ENCODE data around the gene KCTD21.

GRCh38 chr11:78179459-78180071 lies 8.9 kb downstream of the KCTD21 start:
- TF ChIP-seq ISL1 (CRISPR knock-in tag; IDR thresholded peaks at IDR 0.05) = no peak
- no peak for TF ChIP-seq PATZ1 (CRISPR knock-in tag; IDR thresholded peaks at IDR 0.05; ENCODE audit: borderline replicate concordance)
- no peak for TF ChIP-seq BACH2 (CRISPR knock-in tag; IDR thresholded peaks at IDR 0.05; ENCODE audit: borderline replicate concordance)
- no peak for TF ChIP-seq OSR1 (CRISPR knock-in tag; IDR thresholded peaks at IDR 0.05)
- no peak for TF ChIP-seq ZFP3 (CRISPR knock-in tag; IDR thresholded peaks at IDR 0.05)
- no peak for TF ChIP-seq RARB (CRISPR knock-in tag; IDR thresholded peaks at IDR 0.05)
- no peak for TF ChIP-seq ARNTL (CRISPR knock-in tag; IDR thresholded peaks at IDR 0.05; ENCODE audit: borderline replicate concordance, low read depth)
- TF ChIP-seq CSDC2 (CRISPR knock-in tag; IDR thresholded peaks at IDR 0.05) = no peak
- TF ChIP-seq CREB5 (CRISPR knock-in tag; IDR thresholded peaks at IDR 0.05; ENCODE audit: low read depth) = no peak
- no peak for TF ChIP-seq ZFP30 (CRISPR knock-in tag; IDR thresholded peaks at IDR 0.05)
- no peak for TF ChIP-seq TSHZ2 (CRISPR knock-in tag; IDR thresholded peaks at IDR 0.05)
- TF ChIP-seq ESRRG (CRISPR knock-in tag; IDR thresholded peaks at IDR 0.05) = no peak
- TF ChIP-seq CSRNP3 (CRISPR knock-in tag; IDR thresholded peaks at IDR 0.05) = no peak

Data from SK-N-SH treated with all-trans-retinoic acid at 6 μM for 48 hours (cell line).